Measurements from ENCODE around the gene SRRM1.

SRRM1 gene

DNA sequence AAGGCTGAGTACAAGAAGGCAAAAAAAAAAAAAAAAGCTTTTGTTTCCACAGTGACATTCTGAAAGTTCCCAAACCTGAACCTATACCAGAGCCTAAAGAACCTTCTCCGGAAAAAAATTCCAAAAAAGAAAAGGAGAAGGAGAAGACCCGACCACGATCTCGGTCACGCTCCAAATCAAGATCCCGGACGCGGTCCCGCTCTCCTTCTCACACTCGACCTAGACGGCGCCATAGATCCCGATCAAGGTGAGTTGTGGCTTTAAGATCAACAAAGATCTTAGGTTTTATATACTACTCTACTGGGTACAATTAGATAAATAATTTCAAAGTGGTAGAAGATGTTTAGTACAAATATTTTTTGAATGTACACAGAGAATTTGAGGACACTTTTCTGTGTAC, 9.3 kb downstream of the SRRM1 start:
- ChIA-PET CTCF (no interaction called here), POLR2A (no interaction called here)
- DNase-seq (ENCODE audit: extremely low spot score), result no peak
- TF ChIP-seq, protein P1, sequence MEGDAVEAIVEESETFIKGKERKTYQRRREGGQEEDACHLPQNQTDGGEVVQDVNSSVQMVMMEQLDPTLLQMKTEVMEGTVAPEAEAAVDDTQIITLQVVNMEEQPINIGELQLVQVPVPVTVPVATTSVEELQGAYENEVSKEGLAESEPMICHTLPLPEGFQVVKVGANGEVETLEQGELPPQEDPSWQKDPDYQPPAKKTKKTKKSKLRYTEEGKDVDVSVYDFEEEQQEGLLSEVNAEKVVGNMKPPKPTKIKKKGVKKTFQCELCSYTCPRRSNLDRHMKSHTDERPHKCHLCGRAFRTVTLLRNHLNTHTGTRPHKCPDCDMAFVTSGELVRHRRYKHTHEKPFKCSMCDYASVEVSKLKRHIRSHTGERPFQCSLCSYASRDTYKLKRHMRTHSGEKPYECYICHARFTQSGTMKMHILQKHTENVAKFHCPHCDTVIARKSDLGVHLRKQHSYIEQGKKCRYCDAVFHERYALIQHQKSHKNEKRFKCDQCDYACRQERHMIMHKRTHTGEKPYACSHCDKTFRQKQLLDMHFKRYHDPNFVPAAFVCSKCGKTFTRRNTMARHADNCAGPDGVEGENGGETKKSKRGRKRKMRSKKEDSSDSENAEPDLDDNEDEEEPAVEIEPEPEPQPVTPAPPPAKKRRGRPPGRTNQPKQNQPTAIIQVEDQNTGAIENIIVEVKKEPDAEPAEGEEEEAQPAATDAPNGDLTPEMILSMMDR (IDR thresholded peaks at IDR 0.05; ENCODE audit: control extremely low read depth, extremely low read depth, low read depth, missing control alignments), result no peak

DNA sequence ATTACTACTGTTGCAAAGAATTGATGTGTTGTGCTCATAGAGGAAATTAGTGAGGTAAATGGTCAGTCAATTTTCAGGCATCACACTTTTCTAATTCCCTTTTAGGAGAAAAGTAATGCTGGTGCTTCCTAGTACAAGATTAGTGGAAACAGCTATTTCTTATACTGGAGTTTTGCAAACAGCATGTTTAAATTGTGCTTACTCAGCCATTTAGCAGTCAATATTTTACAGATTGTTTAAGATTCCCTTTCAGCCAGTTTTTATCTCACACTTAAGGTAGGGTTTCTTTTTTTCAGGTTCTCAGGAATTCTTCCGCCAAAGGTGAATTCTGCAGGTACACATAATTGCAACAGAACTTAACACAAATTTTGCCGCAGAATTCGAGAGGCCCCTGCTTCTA, 10.9 kb downstream of the SRRM1 start:
- TF ChIP-seq, protein P1 (IDR thresholded peaks at IDR 0.05; ENCODE audit: control extremely low read depth, extremely low read depth, low read depth, missing control alignments), result no peak
- DNase-seq (ENCODE audit: extremely low spot score), result no peak
- CTCF ChIA-PET, result interaction anchor here (1.1 to 2.8 kb wide), 5 partner anchors 18 to 181 kb away, joined by 3 to 13 read pairs (median 3); no protein-coding TSS in a partner anchor
- POLR2A ChIA-PET, result no interaction called here

DNA sequence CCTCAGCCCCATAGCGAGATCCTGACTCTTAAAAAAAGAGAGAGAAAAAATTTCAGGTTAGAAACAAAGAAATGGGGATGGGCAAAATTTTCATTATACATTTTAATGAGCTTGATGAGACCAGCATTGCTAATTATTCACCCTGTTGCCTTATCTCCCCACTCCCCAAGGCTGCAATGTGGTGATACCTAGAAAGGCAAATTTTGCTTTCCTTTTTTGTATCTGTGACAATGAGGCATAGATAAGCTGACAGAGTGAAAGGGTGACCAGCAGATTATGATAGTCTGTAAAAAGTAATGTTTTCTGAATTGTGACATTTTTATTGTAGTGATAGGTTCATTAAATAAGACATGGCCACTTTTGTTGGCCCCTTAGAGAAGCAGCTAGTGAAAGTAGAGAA, 12.9 kb downstream of the SRRM1 start:
- TF ChIP-seq, protein P1 (IDR thresholded peaks at IDR 0.05; ENCODE audit: control extremely low read depth, extremely low read depth, low read depth, missing control alignments), result no peak
- DNase-seq (ENCODE audit: extremely low spot score), result no peak
- ChIA-PET POLR2A (interaction anchor here (0.6 kb wide), 1 partner anchor 109 kb away, joined by 3 read pairs; no protein-coding TSS in a partner anchor), CTCF (interaction anchor here (1.1 to 2.1 kb wide), 6 partner anchors 9 to 180 kb away, joined by 3 to 8 read pairs (median 4); no protein-coding TSS in a partner anchor)

DNA sequence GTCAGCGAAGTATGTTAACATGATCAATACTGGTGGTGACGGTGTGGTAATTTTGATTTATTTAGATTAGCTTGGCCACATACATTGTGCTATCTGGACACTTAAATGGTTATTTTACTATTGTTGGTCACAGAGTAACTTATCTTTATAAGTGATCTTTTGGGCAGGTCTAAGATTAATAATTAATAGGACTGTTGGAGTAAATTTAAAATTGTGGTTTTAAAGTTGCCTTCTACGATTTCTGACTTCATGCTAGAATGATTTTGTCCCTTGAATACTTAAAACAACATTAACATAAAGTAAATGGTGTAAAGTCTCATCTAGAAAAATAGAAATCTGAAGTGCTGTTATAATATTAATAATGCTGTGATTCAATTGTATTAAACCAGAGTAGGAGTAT, 14.7 kb downstream of the SRRM1 start:
- CTCF ChIA-PET, result interaction anchor here (1.6 to 2.1 kb wide), 2 partner anchors 25 to 31 kb away, joined by 3 to 8 read pairs; no protein-coding TSS in a partner anchor
- no peak for DNase-seq (ENCODE audit: extremely low spot score)
- POLR2A ChIA-PET, result no interaction called here
- TF ChIP-seq, protein P1 (IDR thresholded peaks at IDR 0.05; ENCODE audit: control extremely low read depth, extremely low read depth, low read depth, missing control alignments), result no peak

DNA sequence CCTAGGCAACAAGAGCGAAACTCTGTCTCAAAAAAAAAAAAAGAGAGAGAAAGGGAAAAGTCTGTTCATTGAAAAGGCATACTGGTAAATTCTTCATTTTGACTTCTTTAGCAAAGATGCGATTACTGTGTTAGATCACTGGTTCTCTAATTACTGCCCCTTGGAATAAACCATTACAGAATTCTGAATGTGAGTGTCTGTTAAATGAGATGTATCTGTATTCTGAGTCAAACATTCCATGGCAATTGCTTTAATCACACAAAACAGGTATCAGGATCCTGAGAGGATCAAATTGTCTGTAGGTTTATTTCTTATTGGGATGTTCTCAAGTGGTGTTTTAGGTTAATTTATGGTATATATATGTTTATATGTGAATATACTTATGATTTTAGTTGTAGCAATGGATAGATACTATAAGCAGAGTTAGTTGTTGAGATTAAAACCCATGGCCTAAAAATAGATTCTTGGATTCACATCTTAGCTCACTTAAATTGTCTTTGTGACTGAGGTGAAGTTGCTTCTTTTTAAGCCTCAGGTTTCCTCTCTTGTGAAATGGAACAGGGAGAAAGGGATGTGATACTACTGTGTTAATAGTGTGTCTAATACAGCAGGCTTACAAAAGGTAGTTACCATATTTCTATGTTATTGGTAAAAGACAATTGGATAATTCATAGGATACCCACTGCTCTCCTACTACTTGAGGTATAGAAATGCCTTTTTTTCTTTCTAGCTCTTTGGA, 16.2 kb downstream of the SRRM1 start:
- CTCF ChIA-PET, result interaction anchor here (1.4 to 1.6 kb wide), 3 partner anchors 11 to 177 kb away, joined by 5 to 9 read pairs (median 7); no protein-coding TSS in a partner anchor
- TF ChIP-seq, protein P1 (IDR thresholded peaks at IDR 0.05; ENCODE audit: control extremely low read depth, extremely low read depth, low read depth, missing control alignments), result no peak
- POLR2A ChIA-PET, result no interaction called here
- DNase-seq (ENCODE audit: extremely low spot score), result no peak

DNA sequence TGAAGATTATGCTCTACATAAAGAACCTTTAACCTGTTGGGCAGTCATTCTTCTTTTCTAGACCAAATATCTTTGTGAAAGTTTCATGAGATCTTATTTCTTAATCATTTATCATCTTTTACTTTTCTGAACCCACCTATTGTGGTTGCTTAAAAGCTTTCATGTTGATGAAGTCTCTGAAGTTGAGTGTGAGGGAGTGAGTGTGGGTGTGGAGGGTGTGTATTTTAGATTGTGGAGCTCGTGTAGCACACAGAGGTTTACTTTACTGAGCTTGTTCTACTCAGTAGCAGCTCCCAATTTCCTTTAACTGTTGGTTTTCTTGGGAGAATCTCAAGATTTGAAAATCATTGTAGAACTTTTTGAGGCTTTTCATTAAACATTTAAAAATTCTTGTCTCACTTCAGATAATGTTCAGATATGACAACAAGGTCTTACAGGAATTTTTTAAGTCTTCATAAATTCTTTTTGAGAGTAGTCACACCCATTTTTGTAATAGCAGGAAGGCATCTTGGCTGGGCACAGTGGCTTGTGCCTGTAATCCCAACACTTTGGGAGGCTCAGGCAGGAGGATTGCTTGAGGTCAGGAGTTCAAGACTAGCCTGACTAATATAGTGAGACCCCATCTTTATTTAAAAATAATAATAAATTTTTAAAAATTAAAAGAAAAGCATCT, 17.0 kb downstream of the SRRM1 start:
- POLR2A ChIA-PET, result no interaction called here
- CTCF ChIA-PET, result interaction anchor here (1.3 to 1.6 kb wide), 4 partner anchors 10 to 176 kb away, joined by 3 to 9 read pairs (median 6); no protein-coding TSS in a partner anchor
- TF ChIP-seq, protein P1 (IDR thresholded peaks at IDR 0.05; ENCODE audit: control extremely low read depth, extremely low read depth, low read depth, missing control alignments), result no peak
- DNase-seq (ENCODE audit: extremely low spot score), result no peak

Data from GM10248 (cell line).